GM19025 (cell line): Measurements from ENCODE around the gene SLC5A2.
"Not testable (repeated sequence)": the region's sequence is repeated elsewhere in the genome, so short reads cannot be mapped to it uniquely, and the experiment has no call there.

Experiments used
- ATAC-seq: cut with Tn5 transposase; IDR thresholded peaks from one replicate; pipeline ENCODE4 v1.9.1; 2021; ENCODE audit warnings: mild to moderate bottlenecking, low read depth, moderate library complexity; ENCODE audit not compliant: unreplicated experiment

Gene SLC5A2

DNA sequence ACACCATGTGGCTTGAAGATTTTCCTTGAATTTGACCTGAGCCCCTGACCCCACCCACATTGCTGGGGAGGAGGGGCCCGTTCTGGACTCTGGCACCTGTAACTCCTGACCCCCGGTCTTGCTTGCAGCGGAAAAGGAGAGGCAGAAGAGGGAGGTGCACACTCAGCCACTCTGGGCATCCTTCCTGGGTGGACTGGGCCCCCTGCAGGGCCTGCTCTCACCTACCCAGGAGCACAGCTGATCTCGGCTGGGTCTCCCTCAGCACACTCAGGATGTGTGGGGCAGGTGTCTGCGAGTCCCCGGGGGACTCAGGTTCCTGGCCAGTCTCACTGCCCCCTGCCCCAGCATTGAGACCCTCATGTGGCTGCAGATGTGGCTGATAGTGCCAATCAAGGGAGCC lies 40.8 kb downstream of the SLC5A2 start:
- ATAC-seq, result not testable (repeated sequence)

- ATAC-seq, result no peak
Observed at GRCh38 chr16:31525113-31525512, 42.2 kb downstream of the SLC5A2 start.

GRCh38 chr16:31527734-31528274 lies 44.9 kb downstream of the SLC5A2 start, which contains the start of gene AHSP:
Gene AHSP, plus strand, starts transcription at chr16:31527900. Its CDS starts 240 bp downstream, at chr16:31528140.
- no peak for ATAC-seq

DNA sequence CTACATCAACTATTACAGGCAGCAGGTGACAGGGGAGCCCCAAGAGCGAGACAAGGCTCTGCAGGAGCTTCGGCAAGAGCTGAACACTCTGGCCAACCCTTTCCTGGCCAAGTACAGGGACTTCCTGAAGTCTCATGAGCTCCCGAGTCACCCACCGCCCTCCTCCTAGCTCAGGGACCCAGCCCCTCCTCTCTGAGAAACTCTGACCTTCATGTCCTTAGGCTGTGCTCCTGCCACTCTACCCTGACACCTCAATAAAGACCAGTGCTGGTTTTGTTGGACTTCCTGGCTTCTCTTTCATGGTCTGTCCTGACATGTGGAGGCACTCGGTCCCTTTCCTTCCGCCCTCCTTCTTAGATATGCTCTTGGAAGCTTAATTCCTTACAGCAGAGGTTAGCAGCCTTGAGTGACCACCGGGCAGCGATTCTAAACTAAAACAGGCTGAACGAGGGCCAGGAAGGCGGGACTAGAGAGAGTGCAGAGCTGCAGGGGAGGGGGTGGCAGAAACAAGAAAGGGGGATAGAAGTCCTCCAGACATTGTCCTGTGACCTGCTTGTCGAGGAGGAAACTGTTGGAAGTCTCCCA lies 45.7 kb downstream of the SLC5A2 start:
- no peak for ATAC-seq

GRCh38 chr16:31529108-31529936 lies 46.4 kb downstream of the SLC5A2 start:
- ATAC-seq, result no peak

- ATAC-seq, result no peak
Observed at GRCh38 chr16:31529937-31530312, 47.0 kb downstream of the SLC5A2 start.

DNA sequence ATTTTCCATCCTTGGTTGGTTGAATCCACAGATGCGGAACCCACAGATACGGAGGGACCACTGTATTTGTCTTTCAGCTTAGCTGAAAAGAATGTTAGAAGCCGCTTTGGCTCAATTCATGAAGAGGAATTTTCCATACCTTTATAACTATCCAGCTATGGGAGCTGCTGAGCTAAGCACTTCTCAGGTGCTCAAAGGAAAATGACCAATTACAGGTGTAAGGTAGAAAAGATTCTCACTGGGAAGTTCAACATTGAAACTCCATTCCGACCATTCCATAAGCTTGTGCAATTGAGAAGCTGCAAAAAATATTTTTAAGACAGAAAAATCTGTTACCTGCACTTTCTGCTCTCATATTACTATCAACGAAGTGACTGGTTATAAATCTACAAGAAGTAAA lies 47.5 kb downstream of the SLC5A2 start:
- no peak for ATAC-seq

- ATAC-seq, result no peak
Observed at GRCh38 chr16:31531096-31531495, 48.2 kb downstream of the SLC5A2 start.

DNA sequence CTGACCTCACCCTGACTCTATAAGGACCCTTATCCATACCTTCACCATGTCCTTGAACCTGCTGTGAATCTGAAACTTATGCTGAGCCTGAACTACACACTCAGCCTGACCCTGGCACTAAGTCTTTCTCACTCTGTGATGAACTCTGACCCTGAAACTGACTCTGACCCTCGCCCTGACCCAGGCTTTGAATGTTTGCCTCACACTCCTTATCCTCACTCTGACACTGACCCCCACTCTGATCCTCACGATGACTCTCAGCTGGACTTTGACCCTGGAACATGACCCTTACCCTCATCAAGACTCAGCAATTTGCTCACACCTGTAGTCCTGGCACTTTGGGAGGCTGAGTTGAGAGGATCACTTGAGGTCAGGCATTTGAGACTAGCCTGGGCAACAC lies 49.2 kb downstream of the SLC5A2 start:
- no peak for ATAC-seq

GRCh38 chr16:31532896-31533295 lies 50.0 kb downstream of the SLC5A2 start:
- no peak for ATAC-seq

DNA sequence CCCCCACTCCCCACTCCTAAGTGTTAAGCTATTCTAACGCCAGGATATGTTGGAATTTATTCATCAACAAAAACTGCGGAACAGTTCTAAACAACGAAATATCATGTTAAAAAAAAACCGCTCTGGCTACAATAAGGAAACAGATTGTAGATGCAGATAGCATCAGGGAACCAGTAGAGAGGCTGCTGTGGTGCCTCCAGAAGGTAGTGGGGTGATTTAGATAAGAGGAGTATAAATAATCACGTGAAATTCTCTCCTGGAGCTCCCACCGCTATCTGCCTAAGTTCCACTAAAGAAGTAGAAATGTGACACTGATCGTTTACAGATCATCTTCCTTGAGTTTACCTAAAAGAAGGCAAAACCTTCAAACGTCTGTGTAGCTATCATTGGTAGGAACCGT lies 52.8 kb downstream of the SLC5A2 start:
- no peak for ATAC-seq

GRCh38 chr16:31536804-31537361 lies 54.0 kb downstream of the SLC5A2 start:
- ATAC-seq, result no peak

DNA sequence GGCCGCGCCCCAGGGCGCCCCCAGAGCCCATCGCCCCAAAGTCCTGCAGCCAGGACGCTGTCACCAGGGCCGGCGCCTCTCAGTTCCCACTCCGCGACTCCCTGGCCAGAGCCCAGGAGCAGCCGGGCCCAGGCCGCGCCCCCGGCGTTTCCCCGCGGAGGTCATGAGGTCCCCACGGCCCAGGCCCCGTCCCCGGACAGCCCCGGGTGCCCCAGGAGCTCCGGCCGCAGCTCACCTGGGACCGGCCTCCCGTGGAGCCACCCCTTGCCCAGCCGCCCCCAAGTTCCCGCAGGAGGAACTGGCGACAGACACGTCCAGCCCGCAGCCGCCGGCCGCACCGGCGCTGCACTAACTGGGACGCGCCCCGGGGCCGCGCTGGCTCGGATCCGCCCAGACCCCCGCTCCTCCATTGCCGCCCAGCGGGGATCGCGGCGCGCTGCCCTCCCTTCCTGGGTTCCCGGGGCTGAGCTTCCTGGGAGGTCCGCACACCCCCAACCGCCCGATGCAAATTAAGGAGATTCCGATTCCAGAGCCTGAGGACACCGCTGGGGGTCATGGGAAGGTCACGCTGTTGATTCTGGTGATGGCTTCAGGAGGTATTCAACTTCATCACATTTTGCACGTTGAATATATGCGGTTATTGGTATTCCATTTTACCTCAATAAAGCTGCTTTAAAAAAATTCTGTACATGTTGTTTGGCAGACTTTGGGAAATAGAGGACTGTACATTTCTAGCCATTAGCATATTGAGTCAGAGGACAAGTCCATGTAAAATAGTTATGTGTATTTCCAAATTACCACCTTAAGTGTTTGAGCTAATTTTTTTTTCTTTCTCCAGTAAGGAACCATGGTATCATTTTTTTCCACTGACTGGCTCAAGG lies 54.7 kb downstream of the SLC5A2 start:
- ATAC-seq, result no peak

DNA sequence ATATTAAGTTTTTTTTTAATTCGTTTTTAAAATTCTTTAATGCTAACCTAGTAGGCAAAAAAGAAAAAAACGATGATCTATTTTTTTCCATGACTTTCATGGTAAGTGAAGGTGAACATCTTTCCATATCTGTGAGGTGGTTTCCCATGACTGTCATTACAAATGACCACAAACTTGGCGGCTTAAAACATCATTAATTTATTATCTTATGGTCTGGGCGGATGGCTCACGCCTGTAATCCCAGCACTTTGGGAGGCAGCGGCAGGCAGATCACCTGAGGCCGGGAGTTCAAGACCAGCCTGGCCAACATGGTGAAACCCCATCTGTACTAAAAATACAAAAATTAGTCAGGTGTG lies 55.3 kb downstream of the SLC5A2 start:
- not testable (repeated sequence) for ATAC-seq

DNA sequence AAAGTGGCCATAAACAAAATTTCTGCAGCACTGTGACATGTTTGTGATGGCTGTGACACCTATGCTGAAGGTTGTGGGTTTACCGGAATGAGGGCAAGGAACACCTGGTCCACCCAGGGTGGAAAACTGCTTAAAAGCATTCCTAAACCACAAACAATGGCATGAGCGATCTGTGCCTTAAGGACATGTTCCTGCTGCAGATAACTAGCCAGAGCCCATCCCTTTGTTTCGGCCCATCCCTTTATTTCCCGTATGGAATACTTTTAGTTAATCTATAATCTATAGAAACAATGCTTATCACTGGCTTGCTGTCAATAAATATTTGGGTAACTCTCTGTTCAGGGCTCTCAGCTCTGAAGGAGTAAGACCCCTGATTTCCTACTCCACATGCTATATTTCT lies 56.8 kb downstream of the SLC5A2 start:
- not testable (repeated sequence) for ATAC-seq
